Spleen (tissue), 7 donors: Measurements from ENCODE around the gene SMOC2.

Experiments used
- POLR2AphosphoS5 ChIP-seq, 3 donors: sonication (generic); formaldehyde crosslinking; IDR thresholded peaks; one replicate each; pipeline ENCODE4 v1.5.1; 2017; ENCODE audit warnings: antibody characterized with exemption in 3 of 3
- TF ChIP-seq, protein P1 (sequence below), 11 experiments: fragments of 200-600 bp in 7 of 11; fragments of 450-650 bp in 4 of 11; sonication (generic) in 4 of 11; IDR thresholded peaks in 8 of 11; conservative IDR thresholded peaks in 3 of 11; 1 replicate in 7 of 11; 2 replicates in 4 of 11; pipeline versions ENCODE4 v1.4.0 to v1.8.0; 2016 to 2021; ENCODE audit warnings: antibody characterized with exemption in 11 of 11, inconsistent platforms in 4 of 11, mild to moderate bottlenecking in 1 of 11
- donor health status: DM: no; HTN: no; CAD: no; lungs with moderate emphysema.
- donor health status: DM: no; HTN: no; CAD: no.
- donor health status: DM: no; HTN: no; CAD: no.

DNA sequence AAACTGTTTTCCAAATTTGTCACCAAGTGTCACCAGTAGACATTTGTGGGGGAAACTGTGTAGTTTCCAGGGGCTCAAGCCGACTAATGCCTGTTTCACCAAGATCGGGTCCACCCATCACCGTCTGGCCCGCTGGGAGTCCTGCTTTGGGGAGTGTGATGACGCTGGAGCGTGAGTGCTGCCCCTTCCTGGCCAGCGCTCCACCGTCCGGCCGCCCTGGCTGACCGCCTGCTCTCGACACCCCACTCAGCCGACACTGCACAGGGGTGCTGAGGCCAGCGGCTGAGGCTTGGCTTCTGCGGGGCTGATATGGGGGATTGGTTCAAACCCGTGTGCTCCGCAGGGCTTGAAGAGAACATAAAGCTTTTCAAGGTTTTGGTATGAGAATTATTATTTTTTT is 160.1 kb downstream of the SMOC2 start:
- TF ChIP-seq, protein P1, sequence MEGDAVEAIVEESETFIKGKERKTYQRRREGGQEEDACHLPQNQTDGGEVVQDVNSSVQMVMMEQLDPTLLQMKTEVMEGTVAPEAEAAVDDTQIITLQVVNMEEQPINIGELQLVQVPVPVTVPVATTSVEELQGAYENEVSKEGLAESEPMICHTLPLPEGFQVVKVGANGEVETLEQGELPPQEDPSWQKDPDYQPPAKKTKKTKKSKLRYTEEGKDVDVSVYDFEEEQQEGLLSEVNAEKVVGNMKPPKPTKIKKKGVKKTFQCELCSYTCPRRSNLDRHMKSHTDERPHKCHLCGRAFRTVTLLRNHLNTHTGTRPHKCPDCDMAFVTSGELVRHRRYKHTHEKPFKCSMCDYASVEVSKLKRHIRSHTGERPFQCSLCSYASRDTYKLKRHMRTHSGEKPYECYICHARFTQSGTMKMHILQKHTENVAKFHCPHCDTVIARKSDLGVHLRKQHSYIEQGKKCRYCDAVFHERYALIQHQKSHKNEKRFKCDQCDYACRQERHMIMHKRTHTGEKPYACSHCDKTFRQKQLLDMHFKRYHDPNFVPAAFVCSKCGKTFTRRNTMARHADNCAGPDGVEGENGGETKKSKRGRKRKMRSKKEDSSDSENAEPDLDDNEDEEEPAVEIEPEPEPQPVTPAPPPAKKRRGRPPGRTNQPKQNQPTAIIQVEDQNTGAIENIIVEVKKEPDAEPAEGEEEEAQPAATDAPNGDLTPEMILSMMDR (IDR thresholded peaks at IDR 0.05 in 8 of 11, conservative IDR thresholded peaks at IDR 0.05 in 3 of 11) = no peak
- TF ChIP-seq POLR2AphosphoS5 (IDR thresholded peaks at IDR 0.05) = no peak
